Fibroblast of pulmonary artery (primary cell): Measurements from ENCODE around the gene MYL2.

Experiments
- DNase-seq: peaks from one replicate; pipeline ENCODE4 v3.0.0-alpha.2; 2010; ENCODE audit warnings: low read depth
- H3K4me3 ChIP-seq: replicated peaks from 2 replicates; pipeline ENCODE4 v1.5.1; 2011; ENCODE audit warnings: low read depth, mild to moderate bottlenecking, control low read depth, low read length, moderate library complexity
- TF ChIP-seq, protein P1 (sequence below): IDR thresholded peaks from 2 replicates; pipeline ENCODE4 v1.5.1; 2011; ENCODE audit warnings: mild to moderate bottlenecking, control low read depth, low read length, inconsistent platforms; ENCODE audit errors: missing control alignments

MYL2 gene

DNA sequence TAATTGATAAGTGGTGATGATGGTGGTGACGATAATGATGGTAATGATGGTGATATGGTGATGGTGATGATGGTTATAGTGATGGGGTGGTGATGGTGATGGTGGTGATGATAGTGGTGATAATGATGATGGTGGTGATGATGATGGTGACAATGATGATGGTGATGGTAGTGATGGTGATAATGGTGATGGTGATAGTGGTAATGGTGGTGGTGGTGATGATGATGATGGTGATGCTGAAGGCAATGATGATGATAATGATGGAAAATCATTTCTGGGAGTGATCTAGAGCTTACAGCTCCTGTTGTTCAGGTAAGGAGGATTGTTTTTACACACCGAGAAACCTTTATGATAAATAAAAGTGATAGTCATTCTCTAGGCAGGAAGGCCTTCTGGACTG, 39.7 kb downstream of the MYL2 start:
- DNase-seq, result no peak
- TF ChIP-seq, protein P1, sequence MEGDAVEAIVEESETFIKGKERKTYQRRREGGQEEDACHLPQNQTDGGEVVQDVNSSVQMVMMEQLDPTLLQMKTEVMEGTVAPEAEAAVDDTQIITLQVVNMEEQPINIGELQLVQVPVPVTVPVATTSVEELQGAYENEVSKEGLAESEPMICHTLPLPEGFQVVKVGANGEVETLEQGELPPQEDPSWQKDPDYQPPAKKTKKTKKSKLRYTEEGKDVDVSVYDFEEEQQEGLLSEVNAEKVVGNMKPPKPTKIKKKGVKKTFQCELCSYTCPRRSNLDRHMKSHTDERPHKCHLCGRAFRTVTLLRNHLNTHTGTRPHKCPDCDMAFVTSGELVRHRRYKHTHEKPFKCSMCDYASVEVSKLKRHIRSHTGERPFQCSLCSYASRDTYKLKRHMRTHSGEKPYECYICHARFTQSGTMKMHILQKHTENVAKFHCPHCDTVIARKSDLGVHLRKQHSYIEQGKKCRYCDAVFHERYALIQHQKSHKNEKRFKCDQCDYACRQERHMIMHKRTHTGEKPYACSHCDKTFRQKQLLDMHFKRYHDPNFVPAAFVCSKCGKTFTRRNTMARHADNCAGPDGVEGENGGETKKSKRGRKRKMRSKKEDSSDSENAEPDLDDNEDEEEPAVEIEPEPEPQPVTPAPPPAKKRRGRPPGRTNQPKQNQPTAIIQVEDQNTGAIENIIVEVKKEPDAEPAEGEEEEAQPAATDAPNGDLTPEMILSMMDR, result no peak
- no peak overlapping the region for H3K4me3 ChIP-seq

DNA sequence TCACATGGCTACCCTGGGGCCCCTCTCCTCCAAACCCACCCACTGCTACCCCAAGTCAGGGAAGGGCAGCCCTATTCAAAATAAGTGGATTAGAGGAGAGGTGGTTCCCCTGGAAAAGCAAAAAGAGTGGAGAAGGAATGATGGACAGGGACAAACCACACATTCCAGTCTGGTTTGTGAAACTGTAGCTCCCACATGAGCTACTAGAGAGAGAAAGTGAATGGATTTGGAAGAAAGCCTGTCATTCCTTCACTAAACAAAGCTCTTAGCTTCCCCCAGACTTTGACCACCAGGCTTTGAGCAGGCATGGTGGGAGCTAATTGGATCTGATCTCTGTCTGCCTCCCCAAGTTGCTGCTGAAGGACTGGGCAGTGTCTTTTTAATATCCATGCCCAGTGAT, 45.6 kb downstream of the MYL2 start:
- no peak for DNase-seq
- no peak overlapping the region for H3K4me3 ChIP-seq
- TF ChIP-seq, protein P1, result no peak

DNA sequence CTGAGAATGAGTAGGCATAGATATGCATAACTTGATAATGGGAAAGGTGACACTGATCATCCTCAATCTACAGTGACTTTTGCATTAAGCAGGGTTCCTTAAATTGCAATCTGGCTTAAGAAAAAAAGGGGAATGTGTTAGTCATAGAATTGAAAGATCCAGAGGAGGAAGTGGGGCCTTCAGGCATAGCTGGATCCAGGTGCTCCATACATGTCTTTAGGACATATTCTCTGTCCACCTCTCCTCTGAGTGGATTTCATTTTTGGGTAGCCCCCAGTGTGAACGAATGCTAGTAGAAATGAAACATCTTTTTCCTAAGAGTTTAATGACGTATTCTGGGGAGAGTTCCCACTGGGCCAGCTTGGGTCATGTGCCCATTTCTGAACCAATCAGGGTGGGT, 46.0 kb downstream of the MYL2 start:
- H3K4me3 ChIP-seq, result no peak overlapping the region
- no peak for DNase-seq
- TF ChIP-seq, protein P1, result no peak

DNA sequence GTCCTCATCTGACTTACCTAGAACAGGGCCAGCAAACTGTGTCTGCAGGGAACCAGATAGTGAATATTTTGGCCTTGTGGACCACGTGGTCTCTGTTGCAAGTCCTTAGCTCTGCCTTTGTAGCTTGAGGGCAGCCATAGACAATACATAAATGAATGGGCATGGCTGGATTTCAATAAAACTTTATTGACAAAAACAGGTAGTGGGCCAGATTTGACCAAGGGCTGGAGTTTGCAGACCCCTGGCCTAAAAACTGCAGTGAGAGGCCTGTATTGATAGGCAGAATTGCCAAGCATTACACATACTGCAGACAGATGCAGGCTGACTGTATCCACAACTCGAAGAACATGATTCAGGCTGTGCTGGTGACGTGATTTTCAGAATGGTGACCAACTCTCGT, 48.3 kb downstream of the MYL2 start:
- no peak overlapping the region for H3K4me3 ChIP-seq
- TF ChIP-seq, protein P1, result no peak
- DNase-seq, result no peak

DNA sequence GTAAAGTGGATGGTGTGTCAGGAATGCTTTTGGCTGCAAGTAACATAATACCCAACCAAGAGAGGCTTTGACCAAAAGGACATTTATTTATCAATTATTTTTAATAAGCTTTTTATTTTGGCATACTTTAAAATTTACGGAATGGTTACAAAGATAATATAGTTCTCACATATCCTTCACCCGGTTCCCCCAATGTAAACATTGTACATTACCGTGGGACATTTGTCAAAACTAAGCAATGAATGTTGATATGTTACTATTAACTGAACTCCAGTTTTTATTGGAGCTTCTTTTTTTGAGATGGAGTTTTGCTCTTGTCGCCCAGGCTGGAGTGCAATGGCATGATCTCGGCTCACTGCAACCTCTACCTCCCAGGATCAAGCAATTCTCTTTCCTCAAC, 50.6 kb downstream of the MYL2 start:
- TF ChIP-seq, protein P1, result no peak
- H3K4me3 ChIP-seq, result no peak overlapping the region
- DNase-seq, result no peak

DNA sequence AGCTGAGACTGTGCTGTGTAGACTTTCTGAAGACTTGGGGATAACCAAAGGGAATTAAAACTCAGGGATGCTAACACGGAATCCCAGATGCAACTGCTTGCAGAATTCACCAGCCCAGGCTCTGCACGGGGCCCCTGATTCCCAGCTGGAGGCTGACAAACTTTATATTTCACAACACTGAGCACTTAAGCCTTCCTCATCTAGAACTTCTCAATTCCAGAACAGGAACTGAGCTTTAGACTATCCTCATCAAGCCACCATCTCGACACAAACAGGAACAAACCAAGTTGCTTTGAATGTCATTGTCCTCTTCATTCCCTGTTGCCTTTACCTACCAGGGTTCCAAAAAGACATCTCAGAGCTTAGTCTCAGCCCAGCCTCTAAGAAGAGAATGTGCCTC, 51.4 kb downstream of the MYL2 start:
- no peak for DNase-seq
- H3K4me3 ChIP-seq, result no peak overlapping the region
- TF ChIP-seq, protein P1, result no peak

DNA sequence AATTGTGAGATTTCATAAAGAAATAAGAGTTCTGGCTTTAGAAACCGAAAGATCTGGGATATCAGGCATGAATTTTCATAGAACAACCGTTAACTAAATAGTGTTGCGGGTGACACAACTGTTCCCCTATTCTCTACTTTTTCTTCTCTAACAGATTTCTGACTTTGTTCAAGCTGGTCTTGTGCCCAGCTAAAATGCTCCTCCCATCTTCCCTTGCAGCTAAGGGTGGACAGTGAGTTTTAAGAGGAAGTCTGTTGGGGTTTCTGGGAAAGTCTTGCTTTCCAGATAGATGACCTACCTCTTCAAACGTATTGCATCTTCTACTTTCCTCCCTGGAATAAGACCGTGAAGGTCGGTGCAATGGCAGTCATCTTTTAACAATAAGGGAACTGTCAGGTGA, 54.9 kb downstream of the MYL2 start:
- no peak overlapping the region for H3K4me3 ChIP-seq
- no peak for DNase-seq
- TF ChIP-seq, protein P1, result no peak
